GM19239 (cell line): Measurements from ENCODE around the gene DACT2.
"Not testable (repeated sequence)": the region's sequence is repeated elsewhere in the genome, so short reads cannot be mapped to it uniquely, and the experiment has no call there.

ENCODE experiments used
- DNase-seq: peaks from one replicate; pipeline ENCODE4 v3.0.0; 2011; ENCODE audit warnings: low spot score; ENCODE audit not compliant: insufficient read length
- FAIRE-seq: peaks from 2 replicates; lab custom pipeline; 2011; peaks lifted over from hg19 to GRCh38; lab: Jason Lieb, UNC

Gene DACT2

DNA sequence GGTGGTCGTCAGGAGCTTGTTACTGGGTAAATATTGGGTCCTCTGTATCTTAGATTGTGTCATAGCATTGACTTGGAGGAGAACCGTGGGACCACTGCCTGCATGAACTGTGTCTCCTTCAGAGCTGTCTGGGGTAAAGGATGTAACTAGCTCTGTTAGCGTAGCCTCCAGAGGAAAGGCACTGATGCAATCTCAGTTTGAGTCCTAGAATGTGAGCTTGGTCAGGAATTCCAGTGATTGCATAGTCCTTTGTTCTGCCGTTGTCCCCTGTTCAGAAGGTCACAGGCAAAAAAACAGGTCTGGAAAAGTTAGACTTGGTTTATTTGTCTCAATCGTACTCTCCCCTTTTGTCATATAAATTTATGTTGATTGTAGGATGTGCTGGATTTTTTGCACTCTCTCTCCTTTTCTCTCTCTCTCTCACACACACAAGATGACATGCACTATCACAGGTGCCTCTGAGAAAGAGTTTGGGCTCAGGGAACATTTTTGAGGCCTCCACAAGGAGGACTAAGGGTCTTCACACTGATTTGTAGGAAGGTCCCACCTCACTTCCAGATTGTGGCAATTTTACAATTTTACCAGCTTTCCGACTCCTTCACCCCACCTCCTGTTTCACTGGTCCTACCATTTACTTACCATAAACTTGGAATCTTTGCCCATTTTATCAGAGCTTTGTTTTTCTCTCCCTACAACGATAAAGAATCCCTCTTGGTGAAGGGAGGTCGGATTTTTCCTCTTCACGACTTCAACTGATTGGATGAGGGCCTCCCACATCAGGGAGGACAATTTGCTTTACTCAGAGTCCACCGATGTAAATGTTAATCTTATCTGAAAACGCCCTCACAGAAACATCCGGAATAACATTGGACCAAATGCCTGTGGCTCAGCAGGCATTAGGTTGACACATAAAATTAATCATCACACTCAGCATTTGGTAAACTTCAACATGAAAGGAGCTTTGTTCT is 7.0 kb upstream of the DACT2 start:
- DNase-seq: no peak
- no peak for FAIRE-seq

DNA sequence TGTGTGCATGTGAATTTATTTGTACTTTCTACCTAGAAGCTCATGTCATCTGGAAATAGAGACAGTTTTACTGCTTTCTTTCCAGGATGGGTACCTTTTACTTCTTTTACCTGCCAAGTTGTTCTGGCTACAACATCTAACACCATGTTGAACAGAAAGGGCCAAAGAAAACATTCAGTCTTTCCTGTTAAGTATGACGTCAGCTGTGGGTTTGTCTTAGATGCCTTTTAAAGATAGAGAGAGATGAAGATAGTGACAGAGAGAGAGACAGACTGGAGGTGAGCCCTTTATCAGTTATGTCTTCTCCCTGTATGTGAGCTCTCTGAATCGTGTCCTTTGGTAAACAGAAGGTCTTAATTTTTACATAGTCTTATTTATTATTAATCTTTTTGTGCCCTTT is 3.4 kb upstream of the DACT2 start:
- FAIRE-seq: no peak

GRCh38 chr6:168320634-168321033 is 1.1 kb upstream of the DACT2 start:
- DNase-seq (no peak), FAIRE-seq (no peak)

More for the DNA sequence above, 3.4 kb upstream of the DACT2 start:
- no peak for DNase-seq

GRCh38 chr6:168318579-168319278 is 848 bp downstream of the DACT2 start:
- DNase-seq (no peak), FAIRE-seq (no peak)

DNA sequence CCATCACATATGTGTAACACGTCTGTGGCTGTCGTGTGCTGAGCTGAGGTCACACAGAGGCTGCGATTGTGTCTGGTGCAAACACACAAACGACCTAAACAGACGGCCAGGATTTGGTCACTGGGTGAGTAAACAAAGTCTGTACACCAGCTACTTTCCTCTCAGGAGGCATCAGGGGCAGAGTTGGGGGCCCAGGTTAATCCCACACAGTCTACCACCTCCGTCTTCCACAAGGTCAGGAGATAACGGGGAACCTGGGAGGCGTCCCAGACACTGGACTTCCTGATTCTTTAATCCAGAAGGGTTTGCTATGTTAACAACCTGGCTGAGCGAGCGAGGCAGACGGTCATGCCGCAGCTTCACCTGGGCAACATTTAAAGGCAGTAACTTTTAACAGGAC is 1.5 kb downstream of the DACT2 start:
- DNase-seq: no peak
- no peak for FAIRE-seq

DNA sequence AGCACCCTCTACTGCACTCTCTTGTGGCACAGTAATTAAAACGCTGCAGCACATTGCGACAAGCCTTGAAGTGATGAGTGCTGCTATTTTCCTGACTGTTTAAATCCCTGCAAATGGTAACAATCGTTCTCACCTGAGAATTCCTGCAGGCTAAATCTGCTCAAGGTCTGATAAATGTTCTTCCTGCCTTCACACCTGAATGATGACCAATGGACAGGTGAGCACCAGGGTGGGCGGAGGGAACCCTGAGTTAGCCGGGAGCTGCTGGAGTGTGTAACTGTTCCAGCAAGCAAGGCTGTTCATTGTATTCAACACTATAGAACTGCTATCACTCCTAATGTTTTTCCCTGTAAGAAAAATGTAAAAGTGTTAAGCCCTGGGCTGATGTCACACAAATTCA is 4.0 kb downstream of the DACT2 start:
- FAIRE-seq (no peak), DNase-seq (no peak)

DNA sequence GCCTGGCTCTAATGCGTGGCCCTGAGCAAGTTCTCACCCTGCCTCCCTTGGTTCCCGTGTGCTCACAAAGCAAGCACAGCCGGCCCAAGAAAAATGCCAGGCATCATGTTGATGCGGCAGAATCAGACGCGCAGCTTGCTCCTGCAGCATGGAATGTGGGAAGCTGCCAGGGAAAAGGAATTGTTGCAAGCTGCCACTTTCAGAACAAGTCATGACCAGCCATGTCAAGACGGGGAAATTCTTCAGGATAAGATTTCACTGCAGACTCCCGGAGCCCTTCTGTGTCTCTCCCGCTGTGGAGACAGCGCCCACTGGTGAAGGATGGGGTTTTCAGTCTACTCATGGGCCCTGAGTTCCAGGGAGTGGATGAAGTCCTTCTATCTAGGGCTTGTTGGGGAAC is 4.6 kb downstream of the DACT2 start:
- FAIRE-seq (no peak), DNase-seq (no peak)

GRCh38 chr6:168314021-168314420 is 5.6 kb downstream of the DACT2 start:
- DNase-seq (no peak), FAIRE-seq (no peak)

DNA sequence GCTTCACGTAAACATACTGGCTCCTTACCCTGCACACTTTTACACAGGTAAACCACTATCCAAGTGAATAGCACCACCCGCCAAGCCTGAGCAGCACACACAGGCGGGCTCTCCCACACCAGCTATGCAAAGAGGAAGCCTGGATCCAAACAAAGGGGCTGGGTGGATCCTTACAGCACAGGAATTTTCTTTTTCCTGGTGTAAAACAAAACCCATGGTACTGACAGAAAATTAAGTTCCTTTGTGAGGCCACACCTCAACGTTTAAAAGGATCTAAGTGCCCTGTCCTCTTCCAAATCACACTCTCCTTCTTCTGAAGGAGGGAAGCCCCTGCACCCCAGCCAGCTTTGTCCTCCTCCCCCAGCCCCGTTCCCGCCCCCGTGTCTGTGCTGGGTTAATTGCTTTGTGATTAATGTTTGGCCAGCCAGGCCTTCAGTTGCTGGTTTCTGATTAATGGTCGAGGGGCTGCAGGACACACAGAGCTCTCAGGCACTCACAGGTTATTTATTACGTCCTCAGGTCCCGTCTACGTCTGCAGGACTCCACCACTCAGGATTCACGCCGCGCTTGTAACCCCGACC is 6.1 kb downstream of the DACT2 start:
- no peak for FAIRE-seq

GRCh38 chr6:168312125-168312507 is 7.5 kb downstream of the DACT2 start:
- not testable (repeated sequence) for FAIRE-seq, DNase-seq

More for the DNA sequence above, 6.1 kb downstream of the DACT2 start:
- no peak for DNase-seq

GRCh38 chr6:168311410-168312124 is 8.0 kb downstream of the DACT2 start:
- no peak for DNase-seq
- FAIRE-seq: no peak

DNA sequence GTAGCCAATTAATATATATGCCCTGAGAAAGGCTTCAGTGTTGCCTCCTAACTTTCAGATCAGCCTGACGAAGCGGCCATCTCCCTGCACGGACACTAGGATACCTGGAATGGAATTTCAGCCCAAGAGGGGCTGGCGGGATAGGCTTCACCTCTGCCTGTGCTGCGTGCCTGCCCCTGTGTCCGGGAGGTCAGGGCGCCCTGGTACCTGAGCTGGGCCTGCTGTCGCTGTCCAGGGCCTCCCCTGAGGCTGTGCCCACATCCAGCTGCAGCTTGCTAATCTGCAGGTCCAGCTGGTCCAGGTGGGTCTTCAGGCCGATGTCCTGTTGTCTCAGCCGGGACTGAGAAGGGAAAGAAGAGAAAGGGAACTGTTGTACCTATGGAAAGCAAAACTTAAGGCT is 8.6 kb downstream of the DACT2 start:
- DNase-seq (no peak), FAIRE-seq (no peak)

GRCh38 chr6:168310403-168310802 is 9.2 kb downstream of the DACT2 start:
- no peak for DNase-seq
- no peak for FAIRE-seq

DNA sequence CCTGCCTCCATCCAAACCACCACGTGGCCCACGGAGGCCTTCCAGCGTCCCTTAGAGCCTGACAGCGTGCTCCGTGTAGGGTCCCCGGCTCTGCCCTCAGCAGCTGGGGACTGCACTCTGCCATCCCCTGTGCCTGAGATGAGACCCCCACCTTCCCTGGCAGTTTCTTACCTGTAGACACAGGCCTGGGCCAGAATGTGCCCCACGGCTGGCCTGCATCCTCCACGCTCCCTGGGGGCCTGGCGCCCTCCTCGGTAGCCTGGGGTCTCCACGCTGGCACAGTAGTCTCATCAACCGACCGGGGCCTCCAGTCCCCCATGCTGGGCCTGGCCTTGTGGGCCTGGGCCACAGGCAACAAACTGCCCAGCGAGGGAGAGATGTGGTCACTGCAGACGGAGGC is 9.6 kb downstream of the DACT2 start:
- DNase-seq: no peak
- no peak for FAIRE-seq

GRCh38 chr6:168309183-168309582 is 10.4 kb downstream of the DACT2 start:
- no peak for DNase-seq
- FAIRE-seq: no peak

DNA sequence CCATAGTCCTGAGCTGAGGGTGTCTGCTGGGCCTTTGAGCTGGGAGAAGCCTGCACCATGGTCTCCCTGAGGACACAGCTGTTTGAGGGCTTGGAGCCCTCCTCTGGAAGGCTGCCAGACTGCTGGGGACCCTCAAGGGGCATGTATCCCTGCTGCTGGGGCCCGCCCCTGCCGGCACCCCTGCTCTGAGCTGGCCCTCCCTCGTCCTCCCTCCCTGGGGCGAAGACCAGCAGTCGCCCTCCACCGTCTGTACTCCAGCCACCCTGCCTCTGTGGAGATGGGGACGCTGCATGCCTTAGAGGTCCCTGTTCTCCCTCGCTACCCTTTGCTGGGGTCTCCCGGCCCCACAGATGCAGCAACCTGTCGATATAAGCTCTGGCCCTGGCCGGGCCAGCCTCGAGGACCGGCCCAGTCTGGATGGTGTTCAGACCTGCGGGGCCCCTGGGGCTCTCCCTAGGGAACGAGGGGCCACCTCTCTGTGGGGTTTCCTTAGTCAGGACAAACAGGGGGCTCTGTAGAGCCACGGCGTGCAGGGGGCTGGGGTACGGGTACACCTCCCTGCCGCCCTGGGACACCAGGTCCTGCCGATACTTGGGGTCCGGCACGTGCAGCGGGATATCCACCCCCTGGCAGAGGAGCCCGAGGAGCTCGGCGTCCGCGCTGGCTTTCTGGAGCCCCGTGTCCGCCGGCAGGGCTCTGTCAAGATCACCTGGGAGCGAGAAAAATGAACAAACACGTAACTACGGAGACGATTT is 11.0 kb downstream of the DACT2 start:
- DNase-seq: no peak
- FAIRE-seq: no peak

DNA sequence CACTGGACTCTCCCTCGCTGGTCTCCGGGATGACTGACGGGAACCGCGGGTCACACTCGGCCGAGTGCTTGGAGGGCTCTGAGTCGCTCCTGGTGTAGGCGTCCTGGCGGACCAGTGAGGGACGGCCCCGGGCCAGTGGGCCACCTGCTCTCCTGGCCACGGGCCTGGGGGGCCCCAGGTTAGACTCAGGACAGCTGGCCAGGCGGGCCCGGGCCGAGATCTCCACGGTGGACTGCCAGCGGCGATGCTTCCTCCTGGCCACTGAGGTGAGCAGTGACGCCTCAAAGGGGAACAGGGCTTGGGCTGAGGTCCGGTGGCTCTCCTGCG is 11.9 kb downstream of the DACT2 start:
- FAIRE-seq (no peak), DNase-seq (no peak)

DNA sequence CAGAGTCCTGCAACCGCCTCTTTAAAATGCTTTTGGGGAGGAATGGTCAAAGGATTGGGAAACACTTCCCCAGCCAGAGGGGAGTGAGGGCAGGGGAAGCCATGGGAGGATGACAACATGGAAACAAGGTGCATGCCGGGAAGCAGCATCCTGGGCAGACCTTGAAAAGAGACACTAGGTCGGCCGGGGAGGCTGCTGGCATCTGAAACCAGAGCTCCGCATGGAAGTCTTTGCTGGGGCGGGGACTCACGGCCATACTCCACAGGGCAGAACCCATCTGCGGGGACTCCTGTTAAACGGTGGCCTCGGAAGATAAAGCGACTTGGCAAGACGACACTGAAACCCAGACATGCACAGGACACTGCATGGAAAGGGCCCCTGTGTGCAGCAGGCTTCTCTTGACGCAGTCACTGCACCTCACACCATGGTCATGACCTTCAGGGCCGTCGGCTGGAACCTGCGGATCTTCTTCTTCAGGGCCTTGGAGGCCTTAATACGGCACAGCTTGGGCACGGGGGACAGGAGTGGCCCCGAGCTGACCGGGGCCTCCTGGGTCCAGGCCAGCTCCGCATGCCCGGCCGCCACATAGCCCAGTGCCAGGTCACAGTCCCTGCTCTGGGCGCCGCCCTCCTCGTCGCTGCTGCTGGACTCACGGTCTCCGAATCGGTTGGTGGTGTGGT is 12.4 kb downstream of the DACT2 start:
- DNase-seq: no peak
- FAIRE-seq: no peak

DNA sequence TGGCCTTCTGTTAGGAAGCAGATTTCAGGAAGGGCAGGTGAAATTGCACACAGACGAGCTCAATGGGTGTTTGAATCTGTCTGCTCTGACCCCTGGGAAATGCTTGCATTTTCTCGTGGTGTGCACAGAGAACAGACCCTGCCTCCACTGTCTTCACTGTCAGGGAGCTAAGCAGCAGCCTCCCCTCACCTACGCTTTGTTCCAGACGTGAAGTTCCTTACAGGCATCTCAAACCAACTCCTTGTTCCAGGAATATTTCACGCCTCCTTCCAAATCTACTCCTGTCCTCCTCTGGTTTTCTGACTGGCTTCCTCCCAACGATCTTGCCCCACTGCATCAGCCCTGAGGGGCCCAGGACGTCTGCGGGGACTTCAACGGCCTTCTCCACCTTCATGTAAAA is 13.7 kb downstream of the DACT2 start:
- no peak for FAIRE-seq

More for the DNA sequence above, 13.7 kb downstream of the DACT2 start:
- no peak for DNase-seq
